Nephron (organoid): ENCODE results near the gene SERINC5.
A peak's percentile ranks its signal among the peaks of the same experiment; 100 is the strongest.
"Not testable (repeated sequence)": the region's sequence is repeated elsewhere in the genome, so short reads cannot be mapped to it uniquely, and the experiment has no call there.

Experiments used
- H3K27ac Mint-ChIP-seq, 3 experiments: 2 replicates each; pipeline ENCODE4 v1.8.0; 2020; ENCODE audit warnings: mixed read lengths in 3 of 3, mild to moderate bottlenecking in 2 of 3, moderate library complexity in 1 of 3
- H3K27me3 Mint-ChIP-seq: 2 replicates; pipeline ENCODE4 v1.8.0; 2021; ENCODE audit warnings: low read depth, mild to moderate bottlenecking, moderate library complexity, mixed read lengths
- H3K36me3 Mint-ChIP-seq: 2 replicates; pipeline ENCODE4 v1.8.0; 2020; ENCODE audit warnings: low read depth, mixed read lengths
- H3K4me1 Mint-ChIP-seq: 2 replicates; pipeline ENCODE4 v1.8.0; 2020; ENCODE audit warnings: mixed read lengths
- H3K4me3 Mint-ChIP-seq, 3 experiments: 2 replicates each; pipeline ENCODE4 v1.8.0; 2020; ENCODE audit warnings: mild to moderate bottlenecking in 3 of 3, mixed read lengths in 3 of 3, moderate library complexity in 2 of 3
- H3K9me3 Mint-ChIP-seq: 2 replicates; pipeline ENCODE4 v1.8.0; 2020; ENCODE audit warnings: mixed read lengths
- TF ChIP-seq, protein P1 (sequence below), 3 experiments: fragments of 200-600 bp; sonication (generic); IDR thresholded peaks; one replicate each; pipeline ENCODE4 v1.5.0; 2021; ENCODE audit warnings: antibody characterized with exemption in 3 of 3; ENCODE audit not compliant: unreplicated experiment in 3 of 3

Gene SERINC5

GRCh38 chr5:80116465-80116864, 139.4 kb downstream of the SERINC5 start:
- Mint-ChIP-seq H3K27ac (peak overlapping the region; percentile 48 to 72 (median 53)), H3K4me3 (no peak overlapping the region), H3K27me3 (no peaks in the 10 kb centered on the region), H3K4me1 (peaks cover 27% of the 10 kb centered on the region), H3K9me3 (peaks cover 18% of the 10 kb centered on the region), H3K36me3 (peaks cover 29% of the 10 kb centered on the region)
- TF ChIP-seq, protein P1, sequence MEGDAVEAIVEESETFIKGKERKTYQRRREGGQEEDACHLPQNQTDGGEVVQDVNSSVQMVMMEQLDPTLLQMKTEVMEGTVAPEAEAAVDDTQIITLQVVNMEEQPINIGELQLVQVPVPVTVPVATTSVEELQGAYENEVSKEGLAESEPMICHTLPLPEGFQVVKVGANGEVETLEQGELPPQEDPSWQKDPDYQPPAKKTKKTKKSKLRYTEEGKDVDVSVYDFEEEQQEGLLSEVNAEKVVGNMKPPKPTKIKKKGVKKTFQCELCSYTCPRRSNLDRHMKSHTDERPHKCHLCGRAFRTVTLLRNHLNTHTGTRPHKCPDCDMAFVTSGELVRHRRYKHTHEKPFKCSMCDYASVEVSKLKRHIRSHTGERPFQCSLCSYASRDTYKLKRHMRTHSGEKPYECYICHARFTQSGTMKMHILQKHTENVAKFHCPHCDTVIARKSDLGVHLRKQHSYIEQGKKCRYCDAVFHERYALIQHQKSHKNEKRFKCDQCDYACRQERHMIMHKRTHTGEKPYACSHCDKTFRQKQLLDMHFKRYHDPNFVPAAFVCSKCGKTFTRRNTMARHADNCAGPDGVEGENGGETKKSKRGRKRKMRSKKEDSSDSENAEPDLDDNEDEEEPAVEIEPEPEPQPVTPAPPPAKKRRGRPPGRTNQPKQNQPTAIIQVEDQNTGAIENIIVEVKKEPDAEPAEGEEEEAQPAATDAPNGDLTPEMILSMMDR (IDR thresholded peaks at IDR 0.05; ENCODE audit: unreplicated experiment in 3 of 3): no peak

DNA sequence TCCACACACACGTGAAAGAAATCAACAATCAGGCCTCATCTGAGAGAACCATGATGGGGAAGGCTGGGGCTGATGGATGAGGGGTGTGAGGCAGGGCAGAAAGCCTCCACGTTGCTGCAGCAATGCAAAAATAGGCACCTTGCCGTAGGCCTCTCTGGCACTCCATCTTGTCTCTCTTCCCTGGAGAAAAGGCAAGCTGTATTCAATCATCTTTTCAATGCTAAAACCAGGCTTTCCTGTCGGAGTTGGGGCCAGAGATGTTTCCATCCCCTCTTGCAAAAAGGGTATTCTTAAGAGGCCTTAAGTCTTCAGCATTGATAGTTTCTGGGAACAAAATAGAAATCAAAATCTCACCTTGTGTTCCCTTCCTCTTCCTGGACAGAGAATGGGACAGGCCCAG, 139.8 kb downstream of the SERINC5 start:
- H3K36me3 Mint-ChIP-seq: peaks cover 29% of the 10 kb centered on the region
- H3K9me3 Mint-ChIP-seq: peaks cover 18% of the 10 kb centered on the region
- no peak overlapping the region for H3K4me3 Mint-ChIP-seq
- H3K27me3 Mint-ChIP-seq: no peaks in the 10 kb centered on the region
- H3K4me1 Mint-ChIP-seq: peaks cover 31% of the 10 kb centered on the region
- peak overlapping the region; percentile 48 to 72 (median 53) for H3K27ac Mint-ChIP-seq
- TF ChIP-seq, protein P1 (IDR thresholded peaks at IDR 0.05; ENCODE audit: unreplicated experiment in 3 of 3): no peak

- Mint-ChIP-seq H3K9me3 (peaks cover 18% of the 10 kb centered on the region), H3K36me3 (peaks cover 29% of the 10 kb centered on the region), H3K4me1 (peaks cover 42% of the 10 kb centered on the region)
These were observed 141.0 kb downstream of the SERINC5 start for GRCh38 chr5:80114860-80115259.

DNA sequence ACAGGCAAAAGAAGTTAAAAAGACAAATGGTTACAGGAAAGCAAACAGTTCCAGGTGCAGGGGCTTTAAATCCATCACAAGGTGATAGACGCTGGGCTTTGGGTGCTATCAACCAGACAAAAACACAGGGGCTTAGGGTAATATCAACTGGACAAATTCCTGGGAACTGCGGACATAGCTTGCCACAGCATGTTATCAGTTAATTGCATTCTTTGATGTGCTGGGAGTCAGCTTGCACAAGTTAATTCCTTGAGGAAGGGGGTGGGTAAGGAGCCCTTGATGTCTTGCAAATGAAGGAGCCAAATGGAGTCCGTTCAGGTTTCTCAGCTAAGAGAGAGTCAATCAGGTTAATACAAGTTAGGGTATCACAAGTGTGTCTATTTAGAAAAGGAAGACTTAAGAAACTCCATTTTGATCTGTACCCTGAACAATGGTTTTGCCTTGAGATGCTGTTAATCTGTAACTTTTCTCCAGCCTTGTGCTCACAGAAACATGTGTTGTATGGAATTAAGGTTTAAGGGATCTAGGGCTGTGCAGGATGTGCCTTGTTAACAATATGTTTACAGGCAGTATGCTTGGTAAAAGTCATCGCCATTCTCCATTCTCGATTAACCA, 144.4 kb downstream of the SERINC5 start:
- peaks cover 17% of the 10 kb centered on the region for H3K9me3 Mint-ChIP-seq
- H3K27me3 Mint-ChIP-seq: not testable (repeated sequence)
- peak overlapping the region; percentile 76 to 97 (median 91) for H3K27ac Mint-ChIP-seq
- H3K4me1 Mint-ChIP-seq: peaks cover 53% of the 10 kb centered on the region
- H3K4me3 Mint-ChIP-seq: peak overlapping the region in 2 of 3 experiments; percentile 9 to 40
- H3K36me3 Mint-ChIP-seq: peaks cover 27% of the 10 kb centered on the region

More at GRCh38 chr5:80114860-80115259, 141.0 kb downstream of the SERINC5 start:
- Mint-ChIP-seq H3K4me3 (no peak overlapping the region), H3K27me3 (no peaks in the 10 kb centered on the region), H3K27ac (peak overlapping the region in 2 of 3 experiments; percentile 58 to 72)
- TF ChIP-seq, protein P1 (IDR thresholded peaks at IDR 0.05; ENCODE audit: unreplicated experiment in 3 of 3): no peak

DNA sequence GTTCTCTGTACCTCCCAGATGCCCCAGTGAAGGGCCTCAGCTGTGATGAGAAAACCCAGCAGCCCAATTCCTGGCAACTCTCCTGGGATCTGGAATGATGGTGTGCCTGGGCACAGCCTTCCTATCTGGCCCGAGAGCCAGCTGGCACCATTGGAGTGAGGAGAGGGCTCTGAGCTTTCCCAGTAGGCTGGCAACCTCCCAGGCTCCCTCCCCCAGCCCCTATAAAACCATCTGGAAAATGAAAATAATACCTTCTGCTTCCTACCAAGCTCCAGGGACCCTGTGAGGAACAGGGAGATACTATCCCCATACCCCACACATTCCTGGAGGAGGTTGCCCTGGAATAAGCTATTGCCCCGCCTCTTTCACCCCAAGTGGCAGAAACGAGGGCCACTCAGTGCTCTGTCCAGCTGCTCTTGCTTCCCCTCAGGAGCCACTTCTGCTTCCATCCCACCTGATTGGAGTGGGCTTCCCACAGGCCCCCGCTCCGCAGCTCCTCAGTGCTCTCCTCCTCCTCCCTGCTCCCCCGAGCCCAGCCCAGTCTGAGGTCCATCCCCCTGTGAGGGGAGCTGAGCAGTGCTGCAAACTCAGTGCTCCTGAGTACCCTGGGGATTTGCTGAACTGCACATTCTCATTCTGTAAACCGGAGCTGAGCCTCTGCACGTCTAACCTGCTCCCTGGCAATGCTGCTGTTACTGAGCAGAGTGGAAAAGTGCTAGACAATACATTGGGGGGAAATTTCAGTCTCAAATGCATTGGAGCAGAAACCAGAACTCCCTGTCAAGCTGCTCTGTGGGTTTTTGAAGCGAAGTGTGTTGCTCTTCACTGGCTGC, 146.0 kb downstream of the SERINC5 start:
- Mint-ChIP-seq H3K36me3 (peaks cover 16% of the 10 kb centered on the region), H3K4me3 (peak overlapping the region in 2 of 3 experiments; percentile 35 to 39), H3K27ac (peak overlapping the region; percentile 79 to 97 (median 81)), H3K9me3 (peaks cover 11% of the 10 kb centered on the region), H3K27me3 (no peaks in the 10 kb centered on the region), H3K4me1 (peaks cover 52% of the 10 kb centered on the region)
- TF ChIP-seq, protein P1 (IDR thresholded peaks at IDR 0.05; ENCODE audit: unreplicated experiment in 3 of 3): no peak

- no peak overlapping the region for H3K27ac Mint-ChIP-seq
- no peak overlapping the region for H3K4me3 Mint-ChIP-seq
- H3K4me1 Mint-ChIP-seq: peaks cover 52% of the 10 kb centered on the region
- no peaks in the 10 kb centered on the region for H3K9me3 Mint-ChIP-seq
- TF ChIP-seq, protein P1 (IDR thresholded peaks at IDR 0.05; ENCODE audit: unreplicated experiment in 3 of 3): no peak
- no peaks in the 10 kb centered on the region for H3K27me3 Mint-ChIP-seq
- no peaks in the 10 kb centered on the region for H3K36me3 Mint-ChIP-seq
These were observed 148.9 kb downstream of the SERINC5 start for GRCh38 chr5:80106916-80107315.
